Daoy (cell line): ENCODE data around the gene NOVA2. TPM values are rescaled to one million over a fixed set of nuclear protein-coding genes. Genes with fewer than 3 reads are reported as not detected.

Experiments
- DNase-seq: peaks from one replicate; pipeline ENCODE4 v3.0.0-alpha.2; 2015; ENCODE audit warnings: low read depth
- total RNA-seq: library from RNA; depleted of rRNA; stranded (reverse); fragments of >200 nt; shearing (Covaris generic); gene quantifications from 2 replicates; pipeline ENCODE4 v1.2.3, GENCODE V29; 2014

The NOVA2 gene
- total RNA-seq, 1 experiment from 2014 or later: not detected

- DNase-seq: no peak
Observed at GRCh38 chr19:45962021-45962420, 11.6 kb downstream of the NOVA2 start.

GRCh38 chr19:45960595-45961235 lies 12.9 kb downstream of the NOVA2 start:
- no peak for DNase-seq

GRCh38 chr19:45959517-45960025 lies 14.1 kb downstream of the NOVA2 start:
- no peak for DNase-seq

- DNase-seq: peak; percentile 64
Observed at GRCh38 chr19:45958769-45959516, 14.7 kb downstream of the NOVA2 start.

- DNase-seq: no peak
Observed at GRCh38 chr19:45958320-45958719, 15.3 kb downstream of the NOVA2 start.

GRCh38 chr19:45955905-45956608 lies 17.6 kb downstream of the NOVA2 start:
- peak; percentile 88 for DNase-seq

GRCh38 chr19:45954156-45954555 lies 19.5 kb downstream of the NOVA2 start:
- DNase-seq: no peak

GRCh38 chr19:45953676-45954075 lies 20.0 kb downstream of the NOVA2 start:
- no peak for DNase-seq

GRCh38 chr19:45952686-45953505 lies 20.8 kb downstream of the NOVA2 start:
- peak; percentile 68 for DNase-seq

GRCh38 chr19:45952341-45952685 lies 21.4 kb downstream of the NOVA2 start:
- no peak for DNase-seq

- DNase-seq: peak; percentile 79
Observed at GRCh38 chr19:45947926-45948325, 25.7 kb downstream of the NOVA2 start.

- DNase-seq: no peak
Observed at GRCh38 chr19:45940515-45940805, 33.2 kb downstream of the NOVA2 start.

GRCh38 chr19:45939792-45940514 lies 33.7 kb downstream of the NOVA2 start:
- no peak for DNase-seq

- DNase-seq: no peak
Observed at GRCh38 chr19:45938733-45939319, 34.8 kb downstream of the NOVA2 start.

GRCh38 chr19:45935267-45935666 lies 38.4 kb downstream of the NOVA2 start:
- DNase-seq: peak; percentile 19

GRCh38 chr19:45934551-45935230 lies 39.0 kb downstream of the NOVA2 start:
- DNase-seq: no peak

- DNase-seq: no peak
Observed at GRCh38 chr19:45933759-45934158, 39.9 kb downstream of the NOVA2 start.

- no peak for DNase-seq
Observed at GRCh38 chr19:45931055-45931454, 42.6 kb downstream of the NOVA2 start.

GRCh38 chr19:45929247-45929646 lies 44.4 kb downstream of the NOVA2 start:
- DNase-seq: no peak

- DNase-seq: peak; percentile 95
Observed at GRCh38 chr19:45927565-45928261, 46.0 kb downstream of the NOVA2 start.
